Jurkat, Clone E6-1 (cell line): ENCODE data around the gene ADGRL3.
"Not testable (repeated sequence)": the region's sequence is repeated elsewhere in the genome, so short reads cannot be mapped to it uniquely, and the experiment has no call there.

Source experiments
- DNase-seq: peaks from one replicate; pipeline ENCODE4 v3.0.0-alpha.2; 2011; ENCODE audit warnings: low read depth, low spot score
- H3K4me3 ChIP-seq: 2 replicates; pipeline ENCODE4 v1.5.1; 2011; ENCODE audit warnings: mild to moderate bottlenecking, low read length, control low read depth, moderate library complexity

ADGRL3 gene

DNA sequence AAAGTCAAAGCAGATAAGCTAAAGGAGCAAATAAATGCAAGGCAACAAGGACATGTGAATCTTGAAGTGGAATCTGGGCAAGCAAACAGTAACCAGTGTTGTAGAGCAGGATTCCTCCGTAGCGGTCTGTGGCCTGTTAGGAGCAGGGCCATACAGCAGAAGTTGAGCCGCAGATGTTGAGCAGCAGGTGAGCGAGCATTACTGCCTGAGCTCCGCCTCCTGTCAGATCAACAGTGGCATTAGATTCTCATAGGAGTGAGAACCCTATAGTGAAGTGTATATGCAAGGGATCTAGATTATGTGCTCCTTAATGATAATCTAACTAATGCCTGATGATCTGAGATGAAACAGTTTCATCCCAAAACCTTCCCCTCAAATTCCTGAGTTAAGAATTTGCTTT lies 550.7 kb downstream of the ADGRL3 start:
- no peak overlapping the region for H3K4me3 ChIP-seq
- DNase-seq = no peak

DNA sequence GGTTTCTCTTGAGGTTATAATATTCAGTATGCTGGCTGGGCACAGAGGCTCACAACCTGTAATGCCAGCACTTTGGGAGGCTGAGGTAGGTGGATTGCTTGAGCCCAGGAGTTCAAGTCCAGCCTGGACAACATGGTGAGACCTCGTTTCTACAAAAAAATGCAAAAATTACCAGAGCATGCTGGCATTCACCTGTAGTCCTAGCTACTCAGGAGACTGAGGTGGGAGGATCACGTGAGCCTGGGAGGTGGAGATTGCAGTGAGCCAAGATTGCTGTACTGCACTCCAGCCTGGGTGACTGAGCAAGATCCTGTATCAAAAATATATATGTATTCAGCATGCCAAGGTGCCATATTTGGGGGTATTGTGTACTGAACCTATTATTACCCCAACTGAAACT lies 552.5 kb downstream of the ADGRL3 start:
- H3K4me3 ChIP-seq = no peak overlapping the region

DNA sequence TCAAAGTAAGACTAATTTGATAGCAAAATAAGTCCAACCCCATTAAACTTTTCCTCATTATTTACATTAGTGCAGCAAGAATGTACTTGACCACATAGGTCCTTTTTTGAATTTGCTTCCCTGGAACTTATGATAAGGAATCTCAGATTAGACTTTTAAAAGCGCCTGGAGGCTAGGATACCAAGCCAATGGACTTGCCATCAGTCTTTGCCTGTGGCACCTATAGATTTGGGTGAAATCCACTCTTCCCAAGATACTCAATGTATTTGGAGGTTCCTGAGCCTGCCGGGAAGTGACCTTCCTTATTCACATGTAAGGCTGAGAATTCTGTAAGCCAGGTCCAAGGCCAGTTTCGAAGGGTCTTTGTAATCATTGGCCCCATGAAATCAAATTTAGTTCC lies 553.6 kb downstream of the ADGRL3 start:
- DNase-seq = no peak
- H3K4me3 ChIP-seq = no peak overlapping the region

More for the DNA sequence above, 552.5 kb downstream of the ADGRL3 start:
- no peak for DNase-seq

DNA sequence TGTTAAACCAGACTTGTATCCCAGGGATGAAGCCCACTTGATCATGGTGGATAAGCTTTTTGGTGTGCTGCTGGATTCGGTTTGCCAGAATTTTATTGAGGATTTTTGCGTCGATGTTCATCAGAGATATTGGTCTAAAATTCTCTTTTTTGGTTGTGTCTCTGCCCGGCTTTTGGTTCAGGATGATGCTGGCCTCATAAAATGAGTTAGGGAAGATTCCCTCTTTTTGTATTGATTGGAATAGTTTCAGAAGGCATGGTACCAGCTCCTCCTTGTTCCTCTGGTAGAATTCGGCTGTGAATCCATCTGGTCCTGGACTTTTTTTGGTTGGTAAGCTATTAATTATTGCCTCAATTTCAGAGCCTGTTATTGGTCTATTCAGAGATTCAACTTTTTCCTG lies 556.8 kb downstream of the ADGRL3 start:
- not testable (repeated sequence) for DNase-seq, H3K4me3 ChIP-seq

DNA sequence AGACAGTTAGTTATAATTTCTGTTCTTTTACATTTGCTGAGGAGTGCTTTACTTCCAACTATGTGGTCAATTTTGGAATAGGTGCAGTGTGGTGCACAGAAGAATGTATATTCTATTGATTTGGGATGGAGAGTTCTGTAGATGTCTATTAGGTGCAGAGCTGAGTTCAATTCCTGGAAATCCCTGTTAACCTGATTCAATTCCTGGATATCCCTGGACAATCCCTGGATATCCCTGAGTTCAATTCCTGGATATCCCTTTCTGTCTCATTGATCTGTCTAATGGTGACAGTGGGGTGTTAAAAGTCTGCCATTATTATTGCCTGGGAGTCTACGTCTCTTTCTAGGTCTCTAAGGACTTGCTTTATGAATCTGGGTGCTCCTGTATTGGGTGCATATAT lies 557.9 kb downstream of the ADGRL3 start:
- not testable (repeated sequence) for H3K4me3 ChIP-seq, DNase-seq

DNA sequence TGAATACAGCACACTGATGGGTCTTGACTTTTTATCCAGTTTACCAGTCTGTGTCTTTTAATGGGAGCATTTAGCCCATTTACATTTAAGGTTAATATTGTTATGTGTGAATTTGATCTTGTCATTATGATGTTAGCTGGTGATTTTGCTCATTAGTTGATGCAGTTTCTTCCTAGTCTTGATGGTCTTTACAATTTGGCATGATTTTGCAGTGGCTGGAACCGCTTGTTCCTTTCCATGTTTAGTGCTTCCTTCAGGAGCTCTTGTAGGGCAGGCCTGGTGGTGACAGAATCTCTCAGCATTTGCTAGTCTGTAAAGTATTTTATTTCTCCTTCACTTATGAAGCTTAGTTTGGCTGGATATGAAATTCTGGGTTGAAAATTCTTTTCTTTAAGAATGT lies 558.5 kb downstream of the ADGRL3 start:
- H3K4me3 ChIP-seq, DNase-seq: not testable (repeated sequence)

DNA sequence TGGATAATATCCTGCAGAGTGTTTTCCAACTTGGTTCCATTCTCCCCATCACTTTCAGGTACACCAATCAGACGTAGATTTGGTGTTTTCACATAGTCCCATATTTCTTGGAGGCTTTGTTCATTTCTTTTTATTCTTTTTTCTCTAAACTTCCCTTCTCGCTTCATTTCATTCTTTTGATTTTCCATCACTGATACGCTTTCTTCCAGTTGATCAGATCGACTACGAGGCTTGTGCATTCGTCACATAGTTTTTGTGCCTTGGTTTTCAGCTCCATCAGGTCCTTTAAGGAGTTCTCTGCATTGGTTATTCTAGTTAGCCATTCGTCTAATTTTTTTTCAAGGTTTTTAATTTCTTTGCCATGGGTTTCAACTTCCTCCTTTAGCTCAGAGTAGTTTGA lies 559.1 kb downstream of the ADGRL3 start:
- not testable (repeated sequence) for H3K4me3 ChIP-seq, DNase-seq

DNA sequence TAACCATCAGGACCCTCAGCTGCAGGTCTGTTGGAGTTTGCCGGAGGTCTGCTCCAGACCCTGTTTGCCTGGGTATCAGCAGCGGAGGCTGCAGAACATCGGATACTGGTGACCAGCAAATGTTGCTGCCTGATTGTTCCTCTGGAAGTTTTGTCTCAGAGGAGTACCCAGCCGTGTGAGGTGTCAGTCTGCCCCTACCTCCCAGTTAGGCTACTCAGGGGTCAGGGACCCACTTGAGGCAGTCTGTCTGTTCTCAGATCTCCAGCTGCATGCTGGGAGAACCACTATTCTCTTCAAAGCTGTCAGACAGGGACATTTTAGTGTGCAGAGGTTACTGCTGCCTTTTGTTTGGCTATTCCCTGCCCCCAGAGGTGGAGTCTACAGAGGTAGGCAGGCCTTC lies 559.8 kb downstream of the ADGRL3 start:
- not testable (repeated sequence) for H3K4me3 ChIP-seq, DNase-seq

DNA sequence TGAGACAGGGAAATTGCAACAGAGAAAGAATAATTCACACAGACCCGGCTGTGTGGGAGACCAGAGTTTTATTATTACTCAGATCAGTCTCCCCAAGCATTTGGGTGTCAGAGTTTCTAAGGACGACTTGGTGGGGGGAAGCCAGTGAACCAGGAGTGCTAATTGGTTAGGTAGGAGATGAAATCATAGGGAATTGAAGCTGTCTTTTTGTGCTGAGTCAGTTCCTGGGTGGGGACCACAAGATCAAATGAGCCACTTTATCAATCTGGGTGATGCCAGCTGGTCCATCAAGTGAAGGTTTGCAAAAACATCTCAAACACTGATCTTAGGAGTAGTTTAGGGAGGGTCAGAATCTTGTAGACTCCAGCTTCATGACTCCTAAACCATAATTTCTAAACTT lies 560.7 kb downstream of the ADGRL3 start:
- H3K4me3 ChIP-seq = no peak overlapping the region
- DNase-seq = no peak

DNA sequence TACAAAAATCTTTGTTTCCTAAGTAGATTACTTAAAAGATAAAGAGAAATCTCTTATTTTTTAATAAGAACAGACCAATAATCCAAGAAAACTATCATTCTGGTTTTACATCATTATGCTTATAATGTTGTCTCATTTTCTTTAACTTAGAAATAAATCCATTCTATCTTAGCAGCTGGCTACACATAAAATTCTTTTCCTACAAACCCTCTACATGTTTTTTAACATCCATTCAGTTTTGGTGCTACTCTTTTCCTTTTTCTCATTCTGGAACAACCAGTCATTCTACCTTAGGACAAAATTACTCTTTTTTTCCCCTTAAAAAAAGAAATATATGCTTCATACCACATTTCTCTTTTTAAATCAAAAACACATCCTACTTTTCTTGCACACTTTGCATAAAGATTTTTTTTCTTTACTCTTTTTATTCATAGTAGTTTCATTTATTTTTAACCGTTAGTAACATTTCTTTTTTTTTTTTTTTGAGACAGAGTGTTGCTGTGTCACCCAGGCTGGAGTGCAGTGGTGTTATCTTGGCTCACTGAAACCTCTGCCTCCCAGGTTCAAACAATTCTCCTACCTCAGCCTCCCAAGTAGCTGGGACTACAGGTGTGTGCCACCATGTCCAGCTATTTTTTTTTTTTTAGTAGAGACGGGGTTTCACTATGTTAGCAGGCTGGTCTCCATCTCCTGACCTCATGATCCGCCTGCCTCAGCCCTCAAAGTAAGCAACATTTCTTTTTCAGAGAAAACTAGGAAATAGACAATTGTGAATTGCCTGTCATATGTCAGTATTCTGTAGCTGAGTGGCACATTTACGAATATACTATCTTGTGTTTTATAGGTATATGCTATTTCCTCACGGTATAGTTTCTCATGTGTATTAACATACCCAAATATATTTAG lies 562.8 kb downstream of the ADGRL3 start:
- no peak overlapping the region for H3K4me3 ChIP-seq
- no peak for DNase-seq

DNA sequence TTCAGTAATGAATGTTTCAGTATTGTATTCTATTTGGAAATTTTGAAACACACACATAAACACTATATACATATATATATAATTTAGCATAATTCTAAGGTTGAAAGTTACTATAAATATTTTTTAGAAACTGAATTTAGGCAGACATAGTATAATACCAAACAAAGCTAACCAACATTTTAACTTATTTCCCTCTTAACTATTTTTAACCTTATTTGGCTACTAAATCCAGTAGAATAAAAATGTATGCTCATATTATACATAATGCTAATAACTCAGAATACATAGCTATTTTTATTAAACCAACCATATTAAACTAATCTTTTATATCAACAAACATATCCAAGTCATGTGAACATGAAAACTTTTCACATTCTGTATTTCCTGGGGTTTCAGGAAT lies 563.6 kb downstream of the ADGRL3 start:
- DNase-seq = no peak
- no peak overlapping the region for H3K4me3 ChIP-seq

DNA sequence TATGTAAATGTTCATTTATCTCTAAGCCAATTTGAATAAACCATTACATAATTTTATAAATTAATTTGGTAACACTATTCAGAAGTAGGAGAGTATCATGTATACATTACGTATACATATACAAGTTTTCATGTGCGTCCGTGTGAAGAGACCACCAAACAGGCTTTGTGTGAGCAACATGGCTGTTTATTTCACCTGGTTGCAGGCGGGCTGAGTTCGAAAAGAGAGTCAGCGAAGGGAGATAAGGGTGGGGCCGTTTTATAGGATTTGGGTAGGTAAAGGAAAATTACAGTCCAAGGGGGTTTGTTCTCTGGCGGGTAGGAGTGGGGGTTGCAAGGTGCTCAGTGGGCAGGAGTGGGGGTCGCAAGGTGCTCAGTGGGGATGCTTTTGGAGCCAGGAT lies 564.0 kb downstream of the ADGRL3 start:
- DNase-seq, H3K4me3 ChIP-seq: not testable (repeated sequence)

DNA sequence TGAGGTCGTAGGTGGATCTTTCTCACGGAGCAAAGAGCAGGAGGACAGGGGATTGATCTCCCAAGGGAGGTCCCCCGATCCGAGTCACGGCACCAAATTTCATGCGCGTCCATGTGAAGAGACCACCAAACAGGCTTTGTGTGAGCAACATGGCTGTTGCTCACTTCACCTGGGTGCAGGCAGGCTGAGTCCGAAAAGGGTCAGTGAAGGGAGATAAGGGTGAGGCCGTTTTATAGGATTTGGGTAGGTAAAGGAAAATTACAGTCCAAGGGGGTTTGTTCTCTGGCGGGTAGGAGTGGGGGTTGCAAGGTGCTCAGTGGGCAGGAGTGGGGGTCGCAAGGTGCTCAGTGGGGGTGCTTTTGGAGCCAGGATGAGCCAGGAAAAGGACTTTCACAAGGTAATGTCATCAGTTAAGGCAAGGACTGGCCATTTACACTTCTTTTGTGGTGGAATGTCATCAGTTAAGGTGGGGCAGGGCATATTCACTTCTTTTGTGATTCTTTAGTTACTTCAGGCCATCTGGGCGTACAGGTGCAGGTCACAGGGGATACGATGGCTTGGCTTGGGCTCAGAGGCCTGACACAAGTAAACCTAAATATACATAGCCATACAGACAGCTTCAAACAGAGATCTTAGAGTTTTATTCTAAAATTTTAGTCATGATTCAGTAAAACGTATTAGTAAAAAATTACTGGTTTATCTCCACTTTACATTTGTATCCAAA lies 569.5 kb downstream of the ADGRL3 start:
- not testable (repeated sequence) for DNase-seq, H3K4me3 ChIP-seq

DNA sequence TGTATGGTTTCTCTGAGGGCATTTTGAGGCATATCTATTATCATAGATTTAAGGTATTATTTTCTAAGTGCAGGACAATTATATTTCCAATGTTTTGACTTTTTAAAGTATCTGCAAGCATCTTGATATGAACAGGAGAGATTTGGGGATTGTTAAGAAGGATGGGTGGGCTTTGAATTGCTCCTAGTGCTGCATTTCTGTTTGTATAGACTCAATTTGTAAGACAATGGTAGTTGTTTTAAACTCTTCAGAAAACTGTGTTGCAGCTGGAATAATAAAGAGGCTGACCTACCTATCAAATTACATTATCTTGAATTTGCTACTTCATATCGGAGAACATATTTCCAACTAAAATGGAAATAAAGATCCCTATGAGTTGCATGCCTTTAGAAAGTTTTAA lies 570.3 kb downstream of the ADGRL3 start:
- no peak overlapping the region for H3K4me3 ChIP-seq
- no peak for DNase-seq

DNA sequence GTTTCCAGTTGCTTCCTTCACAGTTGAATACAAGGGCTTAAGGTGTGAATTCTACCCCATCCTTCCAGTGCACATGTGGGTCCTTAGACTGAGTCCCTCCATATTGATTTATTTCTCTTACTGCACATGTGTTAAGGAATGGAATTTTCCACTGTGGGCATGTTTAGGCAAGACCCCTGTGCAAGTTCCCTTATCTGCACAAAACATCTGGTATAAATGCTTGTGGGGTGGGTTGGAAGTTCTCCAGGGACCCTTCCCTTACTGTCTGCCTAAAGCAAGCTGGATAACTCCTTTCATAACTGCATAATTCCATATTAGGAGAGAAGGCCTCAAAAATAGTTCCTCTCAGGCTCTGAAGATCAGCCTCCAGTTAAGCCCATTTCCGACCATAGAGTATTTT lies 570.9 kb downstream of the ADGRL3 start:
- DNase-seq = no peak
- no peak overlapping the region for H3K4me3 ChIP-seq

DNA sequence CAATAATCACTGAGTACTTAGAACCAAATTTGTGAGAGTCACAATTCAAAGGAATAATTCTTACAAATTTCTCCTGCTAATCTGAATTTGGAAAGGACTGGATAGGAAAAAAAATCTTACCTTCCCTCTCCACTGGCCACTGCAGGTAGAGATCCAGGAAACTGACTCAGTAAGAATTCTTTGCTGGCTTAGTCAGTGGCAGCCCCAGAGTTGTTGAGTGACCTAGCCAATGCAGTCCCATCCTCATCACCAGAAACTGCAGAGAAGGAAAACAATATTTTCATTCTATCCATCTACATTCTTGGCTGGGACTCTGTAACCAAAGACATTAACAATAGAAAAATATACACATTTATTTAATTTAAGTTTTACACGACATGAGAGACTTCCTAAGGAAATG lies 572.0 kb downstream of the ADGRL3 start:
- H3K4me3 ChIP-seq = no peak overlapping the region
- no peak for DNase-seq

DNA sequence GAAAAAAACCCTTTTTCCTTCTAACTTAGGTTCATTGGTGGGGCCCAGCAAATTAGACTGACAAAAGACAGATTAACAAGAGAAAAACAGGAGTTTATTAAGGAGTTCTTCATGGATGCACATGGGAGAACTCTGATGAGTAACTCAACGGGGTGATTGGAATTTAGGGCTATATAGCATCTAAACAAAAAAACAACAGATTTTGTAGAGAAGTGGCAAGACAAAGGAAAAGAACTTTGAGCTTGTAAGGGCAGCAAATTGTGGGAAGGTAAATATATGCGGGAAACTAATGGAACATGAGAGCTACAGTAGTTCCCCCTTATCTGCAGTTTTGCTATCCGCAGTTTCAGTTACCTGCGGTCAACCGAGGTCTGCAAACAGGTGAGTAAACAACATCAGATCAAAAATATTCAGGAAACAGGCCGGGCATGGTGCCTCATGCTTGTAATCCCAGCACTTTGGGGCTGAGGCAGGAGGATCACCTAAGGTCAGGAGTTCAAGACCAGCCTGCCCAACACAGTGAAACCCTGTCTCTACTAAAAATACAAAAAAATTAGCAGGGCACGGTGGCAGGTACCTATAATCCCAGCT lies 573.6 kb downstream of the ADGRL3 start:
- H3K4me3 ChIP-seq = no peak overlapping the region
- no peak for DNase-seq

DNA sequence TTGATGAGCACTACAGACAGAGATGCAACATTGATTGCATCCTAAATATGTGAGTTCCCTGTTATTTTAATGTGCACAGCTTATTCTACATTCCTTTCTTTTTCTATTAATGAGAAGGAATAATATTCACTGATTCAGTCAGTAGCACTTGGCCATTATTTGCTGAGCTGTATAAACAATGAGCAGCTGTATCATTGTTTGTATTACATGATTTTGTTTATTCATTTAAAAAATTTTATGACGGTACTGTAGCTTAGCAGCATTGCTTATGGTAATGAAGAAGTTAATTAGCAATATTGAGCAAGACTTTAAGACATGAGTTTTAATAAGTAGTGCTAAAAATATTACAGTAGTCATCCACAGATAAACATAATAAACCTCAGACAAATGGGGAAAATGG lies 582.0 kb downstream of the ADGRL3 start:
- no peak for DNase-seq
- no peak overlapping the region for H3K4me3 ChIP-seq

DNA sequence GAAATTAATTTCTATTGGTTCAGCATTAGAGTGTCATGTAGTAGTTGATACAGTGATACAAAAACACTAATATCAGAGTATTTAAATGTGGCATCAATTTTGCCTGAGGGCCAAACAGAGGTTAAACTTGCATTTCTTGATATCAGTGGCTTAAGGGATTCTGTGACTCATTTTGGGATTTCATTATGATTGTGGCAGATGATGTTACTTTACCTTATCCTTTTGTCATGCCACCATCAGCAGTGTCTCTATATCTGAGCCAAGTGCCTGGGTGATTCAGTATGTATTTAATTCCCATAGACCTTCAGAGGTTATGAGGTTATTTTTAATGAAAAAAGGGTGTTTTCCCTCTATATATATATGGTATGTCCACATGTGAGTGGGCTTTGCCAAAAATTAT lies 582.9 kb downstream of the ADGRL3 start:
- DNase-seq = no peak
- no peak overlapping the region for H3K4me3 ChIP-seq

DNA sequence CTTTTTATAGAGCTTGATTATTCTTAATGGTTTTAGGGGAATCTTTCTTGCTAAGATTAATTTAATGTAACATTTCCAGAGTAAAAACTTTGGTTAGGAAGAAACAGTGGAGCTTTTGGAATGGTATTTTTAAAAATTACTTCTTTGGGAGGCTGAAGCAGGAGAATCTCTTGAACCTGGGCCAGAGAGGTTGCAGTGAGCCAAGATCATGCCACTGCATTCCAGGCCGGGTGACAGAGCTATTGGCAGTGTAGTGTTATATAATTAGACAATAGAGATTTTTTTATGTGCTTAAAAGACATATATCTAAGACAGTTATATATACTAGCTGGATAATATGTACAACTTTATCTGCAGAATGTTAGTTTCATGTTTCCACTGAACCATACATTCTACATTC lies 585.6 kb downstream of the ADGRL3 start:
- DNase-seq = no peak
- no peak overlapping the region for H3K4me3 ChIP-seq
